Measurements from ENCODE around the gene FXYD5. TPM values are rescaled to one million over a fixed set of nuclear protein-coding genes. Genes with fewer than 3 reads are reported as not detected.

The FXYD5 gene
- total RNA-seq, 1 experiment from 2014 or later: 181 TPM

DNA sequence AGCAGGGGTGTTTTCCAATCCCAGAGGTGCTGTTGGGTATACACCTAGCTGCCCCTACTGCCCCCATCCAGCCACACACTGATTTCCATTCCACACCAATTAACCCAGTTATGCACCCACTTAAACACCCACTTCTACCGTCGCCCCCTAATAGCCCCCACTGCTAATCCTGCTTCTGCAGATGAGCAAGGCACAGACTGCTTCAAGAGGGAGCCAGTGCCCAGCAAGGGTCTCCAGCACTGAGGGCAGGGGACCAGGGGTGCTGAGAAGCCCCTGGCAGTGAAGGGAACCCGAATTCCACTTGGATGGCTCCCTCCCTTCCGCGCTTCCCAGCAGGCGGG, 10.3 kb upstream of the FXYD5 start:
- no TSS peak for BruUV-seq (replicated peaks)
- no peak overlapping the region for H3K4me2 ChIP-seq
- no peaks in the 10 kb centered on the region for H4K20me1 ChIP-seq (ENCODE audit: insufficient read depth)
- peaks cover 26% of the 10 kb centered on the region; the same call in 1 of the 2 replicates for H3F3A ChIP-seq (ENCODE audit: insufficient read depth, low read depth)
- H3K27me3 ChIP-seq (ENCODE audit: insufficient read depth, low read depth): no peaks in the 10 kb centered on the region
- no peaks in the 10 kb centered on the region for H3K36me3 ChIP-seq (ENCODE audit: low read depth)
- H3K9me2 ChIP-seq (ENCODE audit: insufficient read depth): no peaks in the 10 kb centered on the region
- H3K27ac ChIP-seq: no peak overlapping the region
- H3K4me3 ChIP-seq: no peak overlapping the region
- H3K79me2 ChIP-seq (ENCODE audit: low read depth): no peaks in the 10 kb centered on the region
- no peak for DNase-seq
- H3K9me3 ChIP-seq (ENCODE audit: insufficient read depth, low read depth): no peaks in the 10 kb centered on the region
- intact Hi-C loops (cut with micrococcal nuclease; ENCODE audit: unreplicated experiment): loop anchor here (2.0 to 10.0 kb wide), 4 partner anchors 105 to 211 kb away; partner anchors contain the start of genes FFAR3, LSR and USF2
- H3K4me1 ChIP-seq (replicated peaks; ENCODE audit: insufficient read depth): peaks cover 20% of the 10 kb centered on the region
- TF ChIP-seq EZH2 (IDR thresholded peaks at IDR 0.05; ENCODE audit: low read depth): no peak
- TF ChIP-seq CTCF (conservative IDR thresholded peaks at IDR 0.05): no peak
- H2AFZ ChIP-seq: no peak overlapping the region
- ChIA-PET POLR2A (ENCODE audit: unreplicated experiment) (interaction anchor here (0.6 kb wide), 1 partner anchor 116 kb away, joined by 7 read pairs; no protein-coding TSS in a partner anchor), CTCF (interaction anchor here (0.5 to 0.6 kb wide), 2 partner anchors 33 to 324 kb away, joined by 3 read pairs; no protein-coding TSS in a partner anchor)

DNA sequence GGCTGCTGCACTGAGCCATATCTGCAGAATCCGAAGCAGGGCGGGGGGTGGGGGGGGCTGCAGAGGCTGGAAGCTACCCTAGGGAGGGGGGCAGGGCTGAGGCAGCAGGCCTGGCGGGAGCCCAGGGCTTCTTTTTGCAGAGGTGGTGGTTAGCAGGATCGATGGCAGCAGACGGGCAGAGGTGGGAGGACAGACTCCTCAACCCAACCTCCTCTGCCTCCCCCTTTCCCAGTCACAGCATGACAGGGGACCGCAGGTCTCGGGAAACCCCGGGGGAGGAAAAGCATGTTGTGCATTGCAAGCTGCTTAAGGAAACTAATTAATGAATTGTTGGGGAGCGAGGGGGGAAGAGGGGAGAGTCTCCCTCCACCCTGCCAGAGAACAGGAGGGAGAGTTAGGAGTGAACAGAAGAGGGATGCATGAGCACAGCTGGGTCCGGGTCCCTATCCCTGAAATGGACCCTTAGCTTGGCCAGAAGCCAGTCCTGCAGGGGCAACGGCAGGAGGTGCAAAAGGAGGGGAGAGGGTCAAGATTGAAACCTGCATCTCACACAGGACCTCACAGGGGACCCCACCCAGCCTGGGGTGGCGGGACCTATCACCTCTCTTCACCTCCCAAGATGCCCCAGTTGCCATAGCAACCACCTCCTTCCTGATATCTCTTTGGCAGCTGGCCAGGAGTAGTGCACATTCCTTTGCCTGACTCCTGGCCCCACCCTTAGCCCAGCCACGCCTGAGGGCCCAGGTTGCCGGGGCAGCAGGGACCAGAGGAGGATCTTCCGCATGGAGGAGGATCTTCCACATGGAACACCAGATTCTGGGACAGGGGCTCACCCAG, 9.7 kb upstream of the FXYD5 start:
- no peak overlapping the region for H3K4me3 ChIP-seq
- H3K4me2 ChIP-seq: 0 out of 2 replicates have a peak overlapping the region, but pooled peaks have one; percentile 15
- no peak overlapping the region for H3K27ac ChIP-seq
- no peaks in the 10 kb centered on the region for H3K27me3 ChIP-seq (ENCODE audit: insufficient read depth, low read depth)
- H3K4me1 ChIP-seq (replicated peaks; ENCODE audit: insufficient read depth): peaks cover 20% of the 10 kb centered on the region
- peak; percentile 89 to 93 for DNase-seq
- no TSS peak for BruUV-seq (replicated peaks)
- no peaks in the 10 kb centered on the region for H3K9me2 ChIP-seq (ENCODE audit: insufficient read depth)
- no peaks in the 10 kb centered on the region for H3K79me2 ChIP-seq (ENCODE audit: low read depth)
- intact Hi-C loops (cut with micrococcal nuclease; ENCODE audit: unreplicated experiment): loop anchor here (2.0 to 10.0 kb wide), 4 partner anchors 104 to 210 kb away; partner anchors contain the start of genes FFAR3, LSR and USF2
- ChIA-PET POLR2A (ENCODE audit: unreplicated experiment) (interaction anchor here (0.6 kb wide), 2 partner anchors 24 to 115 kb away, joined by 7 to 9 read pairs; no protein-coding TSS in a partner anchor), CTCF (interaction anchor here (0.6 kb wide), 2 partner anchors 9 to 324 kb away, joined by 3 read pairs; no protein-coding TSS in a partner anchor)
- H3K36me3 ChIP-seq (ENCODE audit: low read depth): no peaks in the 10 kb centered on the region
- H3F3A ChIP-seq (ENCODE audit: insufficient read depth, low read depth): peaks cover 26% of the 10 kb centered on the region; the same call in 1 of the 2 replicates
- H4K20me1 ChIP-seq (ENCODE audit: insufficient read depth): no peaks in the 10 kb centered on the region
- TF ChIP-seq EZH2 (IDR thresholded peaks at IDR 0.05; ENCODE audit: low read depth): no peak
- no peak for TF ChIP-seq CTCF (conservative IDR thresholded peaks at IDR 0.05)
- no peak overlapping the region for H2AFZ ChIP-seq
- no peaks in the 10 kb centered on the region for H3K9me3 ChIP-seq (ENCODE audit: insufficient read depth, low read depth)

DNA sequence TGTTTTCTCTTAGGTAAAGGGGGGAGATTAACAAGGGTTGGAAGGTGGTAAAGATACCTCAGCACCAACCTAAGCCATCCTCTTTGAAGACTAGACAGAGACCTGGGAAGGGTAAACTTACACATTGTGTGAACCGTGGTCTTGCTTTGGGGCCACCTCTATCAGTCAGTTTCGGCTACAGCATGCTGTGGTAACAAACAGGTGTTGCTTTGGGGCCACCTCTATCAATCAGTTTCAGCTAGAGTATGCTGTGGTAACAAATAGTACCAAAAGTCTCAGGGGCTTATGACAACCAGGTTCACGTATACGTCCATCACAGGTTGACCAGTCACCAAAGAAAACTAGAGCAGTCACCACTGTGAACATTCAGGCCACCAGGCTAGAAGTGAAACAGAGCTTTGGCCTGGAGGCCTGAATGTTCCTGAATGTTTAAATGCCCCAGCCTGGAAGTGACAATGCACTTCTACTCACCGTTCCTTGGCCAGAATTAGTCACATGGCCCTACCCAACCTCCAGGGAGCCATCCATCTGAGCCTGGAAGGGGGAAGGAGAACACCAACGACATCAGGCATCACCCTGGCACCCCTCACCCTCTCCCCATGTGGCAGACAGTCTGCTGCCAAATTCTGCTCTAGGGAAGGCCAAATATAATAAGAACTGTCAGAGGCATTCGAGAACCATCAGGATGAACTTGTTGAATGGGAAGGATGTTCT, 7.6 kb upstream of the FXYD5 start:
- Histone ChIP-seq H3K36me3 (ENCODE audit: low read depth) (no peaks in the 10 kb centered on the region), H4K20me1 (ENCODE audit: insufficient read depth) (no peaks in the 10 kb centered on the region), H3F3A (ENCODE audit: insufficient read depth, low read depth) (peaks cover 21% of the 10 kb centered on the region), H3K9me2 (ENCODE audit: insufficient read depth) (no peaks in the 10 kb centered on the region), H3K4me2 (no peak overlapping the region), H3K4me1 (replicated peaks; ENCODE audit: insufficient read depth) (peaks cover 23% of the 10 kb centered on the region), H3K4me3 (no peak overlapping the region), H3K79me2 (ENCODE audit: low read depth) (no peaks in the 10 kb centered on the region), H2AFZ (no peak overlapping the region), H3K9me3 (ENCODE audit: insufficient read depth, low read depth) (no peaks in the 10 kb centered on the region), H3K27ac (no peak overlapping the region), H3K27me3 (ENCODE audit: insufficient read depth, low read depth) (no peaks in the 10 kb centered on the region)
- DNase-seq: no peak
- POLR2A ChIA-PET (ENCODE audit: unreplicated experiment): no interaction called here
- BruUV-seq (replicated peaks): no TSS peak
- intact Hi-C loops (cut with micrococcal nuclease; ENCODE audit: unreplicated experiment): loop anchor here (10.0 kb wide), 1 partner anchor 208 kb away; the partner anchor contains the start of gene FFAR3
- TF ChIP-seq EZH2 (IDR thresholded peaks at IDR 0.05; ENCODE audit: low read depth): no peak
- no peak for TF ChIP-seq CTCF (conservative IDR thresholded peaks at IDR 0.05)
- CTCF ChIA-PET: interaction anchor here (0.6 kb wide), 1 partner anchor 781 kb away, joined by 7 read pairs; no protein-coding TSS in a partner anchor

Data from PC-9 (cell line).